Stimulated activated CD4-positive, alpha-beta T cell treated with anti-CD3 and anti-CD28 coated beads, Interleukin-12 subunit alpha, Interleukin-12 subunit beta, amount 100 ng/mL, for 4 hours (primary cell): ENCODE results near the gene ICA1L.

ENCODE experiments used
- DNase-seq: peaks from one replicate; pipeline ENCODE4 v3.0.0-alpha.2; 2020

The ICA1L gene

DNA sequence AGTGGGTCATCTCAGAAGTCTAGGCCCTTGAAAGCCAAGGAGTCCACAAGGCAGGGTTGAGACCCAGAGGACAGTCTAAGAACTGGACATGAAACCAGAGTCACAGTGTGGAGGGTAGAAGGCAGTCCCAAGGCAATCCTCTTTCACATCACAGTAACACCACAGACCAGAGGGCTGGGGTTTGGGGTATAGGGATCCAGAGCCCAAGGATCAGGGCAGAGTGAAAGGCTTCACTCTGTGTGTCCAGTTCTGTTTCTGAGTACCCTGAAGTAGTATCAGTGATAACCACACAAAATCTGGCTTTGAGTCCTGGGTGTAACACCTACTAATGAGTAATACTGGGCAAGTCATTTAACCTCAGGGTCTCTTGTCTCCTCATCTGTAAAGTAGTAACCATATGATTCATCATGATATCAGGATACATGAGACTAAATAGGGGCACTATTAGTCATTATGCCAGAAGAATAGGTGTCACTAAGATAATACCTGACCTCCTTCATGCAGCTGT lies 91.0 kb downstream of the ICA1L start:
- no peak for DNase-seq

DNA sequence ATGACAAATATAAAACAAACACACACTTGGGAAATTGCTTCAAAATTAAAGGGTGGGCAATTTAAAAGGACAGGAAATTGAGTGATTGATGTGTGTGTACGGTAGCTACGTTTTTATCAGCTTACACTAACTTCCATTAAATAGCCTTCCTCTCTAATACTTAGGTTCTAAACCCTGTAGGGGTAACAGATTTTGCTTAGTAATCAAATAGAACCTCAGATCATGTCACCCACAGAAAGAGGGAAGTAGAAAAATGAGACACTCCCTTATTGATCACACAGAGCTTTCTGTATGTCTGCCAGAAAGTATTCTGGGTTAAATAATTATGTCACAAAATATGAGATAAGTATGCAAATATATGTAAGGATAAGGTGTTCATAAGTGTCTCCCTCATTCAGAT lies 93.3 kb downstream of the ICA1L start:
- no peak for DNase-seq

DNA sequence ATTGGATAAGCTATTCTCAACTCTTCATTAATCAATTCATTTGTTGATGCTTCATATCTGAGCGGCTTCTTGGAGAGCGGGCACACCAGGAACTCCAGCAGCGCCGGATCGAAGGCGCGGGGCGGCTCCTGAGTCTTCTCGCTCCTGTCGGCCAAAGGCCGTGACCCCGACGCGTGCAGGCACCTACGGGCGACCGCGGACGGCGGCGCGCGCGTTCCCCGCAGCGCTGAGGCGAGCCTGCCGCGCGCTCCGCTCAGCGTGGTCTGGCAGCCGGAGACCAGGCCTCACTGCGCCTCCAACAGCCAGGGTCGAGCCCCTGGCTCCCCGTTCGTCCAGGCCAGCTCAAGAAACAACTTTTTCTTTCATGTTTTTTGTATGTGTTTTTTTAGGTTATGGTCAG lies 97.5 kb downstream of the ICA1L start:
- DNase-seq, result no peak

DNA sequence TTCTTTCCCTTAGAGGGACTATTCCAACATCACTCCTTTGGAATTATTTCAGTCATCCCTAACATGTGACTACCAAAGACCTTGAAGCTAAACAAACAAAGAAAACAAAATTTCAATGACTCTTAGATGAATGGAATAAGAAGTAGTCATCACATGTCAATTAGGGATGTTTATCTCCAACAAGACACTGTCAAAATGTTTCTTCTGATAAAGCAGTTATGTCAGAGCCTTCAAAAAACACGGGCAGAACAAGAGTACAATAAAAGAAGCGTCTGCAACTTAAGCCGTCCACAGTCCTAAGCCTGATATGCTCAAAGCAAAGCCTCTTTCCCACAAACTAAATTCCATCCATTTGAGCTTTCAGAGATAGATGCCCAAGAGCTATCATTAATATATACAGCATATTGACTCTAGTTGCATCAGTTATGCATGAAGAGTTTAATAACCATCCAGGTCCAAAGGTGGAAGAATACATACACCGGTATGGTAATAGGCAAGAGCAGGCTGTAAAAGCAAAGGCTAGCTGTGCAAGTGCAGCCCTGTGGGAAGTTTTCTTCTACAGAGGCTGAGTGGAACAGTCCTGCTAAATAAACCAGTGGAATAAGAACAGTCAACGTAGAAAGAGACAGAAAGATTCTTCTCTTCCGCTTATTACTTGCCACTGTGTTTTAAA lies 98.1 kb downstream of the ICA1L start:
- DNase-seq, result no peak

DNA sequence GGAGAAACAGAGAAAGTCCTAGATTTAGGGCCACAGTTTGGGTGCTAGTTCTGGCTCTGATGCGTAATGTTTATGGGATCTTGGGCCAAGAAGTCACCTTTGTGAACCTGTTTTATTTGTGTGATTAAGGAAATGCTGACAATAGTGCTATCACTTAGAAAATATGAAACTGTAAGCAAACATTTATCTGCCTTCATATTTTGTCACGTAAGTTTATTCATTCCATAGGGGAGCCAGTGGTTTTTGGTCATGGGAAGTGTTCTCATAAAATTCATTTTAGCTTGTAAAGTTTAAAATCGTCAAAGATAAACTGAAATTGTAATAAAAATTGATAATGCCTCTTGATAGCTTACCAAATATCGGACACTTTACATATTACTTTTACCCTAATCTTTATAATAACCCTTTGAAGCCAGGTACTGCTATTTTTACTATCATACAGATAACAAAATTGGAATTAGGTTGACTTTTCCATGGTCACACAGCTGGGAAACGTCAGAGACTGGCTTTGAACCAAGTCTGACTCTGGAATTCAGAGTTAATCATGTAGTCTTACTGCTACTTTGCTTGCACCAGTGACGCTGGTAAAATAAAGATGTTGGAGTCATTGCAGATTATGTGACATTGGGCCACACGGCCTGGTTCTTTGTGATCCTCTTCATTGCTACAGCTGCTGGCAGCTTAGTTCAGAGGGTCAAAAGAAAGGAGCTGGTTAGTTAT lies 99.7 kb downstream of the ICA1L start:
- no peak for DNase-seq

DNA sequence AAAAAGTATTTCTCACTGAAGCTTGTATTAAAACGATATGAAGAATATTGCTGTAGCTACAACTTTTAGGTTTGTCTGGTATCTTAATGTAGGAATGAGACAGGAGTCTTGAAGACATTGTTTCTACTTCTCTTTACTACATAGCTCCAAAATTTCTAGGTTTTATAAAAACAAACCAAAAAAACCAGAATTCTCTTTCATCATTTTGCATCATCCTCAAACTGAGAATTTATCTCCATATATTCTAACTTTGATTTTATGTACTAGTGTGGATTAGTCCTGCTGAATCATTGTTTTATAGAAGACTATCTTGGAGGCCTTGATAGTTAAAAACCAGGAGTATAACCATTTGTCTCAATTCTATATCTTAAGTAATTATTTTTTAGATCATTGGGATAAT lies 100.2 kb downstream of the ICA1L start:
- no peak for DNase-seq

DNA sequence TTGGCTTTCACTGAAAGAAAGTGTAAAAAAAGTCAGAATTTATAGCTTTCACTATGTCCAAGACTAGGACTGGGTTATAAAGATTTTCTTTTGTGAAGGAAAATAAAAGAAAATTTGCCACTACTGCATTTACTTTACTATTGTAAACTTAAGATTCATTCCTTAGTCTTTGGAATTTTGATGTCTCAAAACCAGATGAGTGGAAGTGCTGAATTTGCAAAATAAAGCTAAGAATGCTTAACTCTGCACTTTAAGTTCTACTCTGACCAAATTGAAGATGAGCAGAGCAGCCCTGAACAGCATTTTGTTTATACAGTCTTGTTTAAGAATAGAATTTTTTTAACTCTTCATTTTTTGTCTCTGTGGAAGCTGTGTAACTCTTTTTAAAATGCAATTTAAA lies 102.4 kb downstream of the ICA1L start:
- no peak for DNase-seq

DNA sequence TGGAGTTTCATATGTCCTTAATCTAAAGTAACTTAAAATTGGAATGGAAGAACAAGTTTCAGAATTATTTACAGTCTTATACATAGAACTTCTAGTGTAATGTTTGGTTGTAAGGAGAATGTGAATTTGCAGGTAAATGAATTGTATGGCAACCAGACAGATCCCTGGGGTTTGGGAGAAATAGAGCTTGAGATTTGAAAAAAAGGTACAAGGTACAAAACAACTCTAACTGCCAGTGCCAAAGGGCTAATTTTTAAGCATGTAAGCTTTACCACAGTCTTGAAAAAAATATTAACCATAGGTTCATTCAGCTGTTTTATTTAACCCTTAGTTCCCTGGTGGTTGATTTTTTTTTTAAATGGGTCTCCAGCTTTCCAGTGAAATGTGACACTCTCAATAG lies 103.3 kb downstream of the ICA1L start:
- no peak for DNase-seq

DNA sequence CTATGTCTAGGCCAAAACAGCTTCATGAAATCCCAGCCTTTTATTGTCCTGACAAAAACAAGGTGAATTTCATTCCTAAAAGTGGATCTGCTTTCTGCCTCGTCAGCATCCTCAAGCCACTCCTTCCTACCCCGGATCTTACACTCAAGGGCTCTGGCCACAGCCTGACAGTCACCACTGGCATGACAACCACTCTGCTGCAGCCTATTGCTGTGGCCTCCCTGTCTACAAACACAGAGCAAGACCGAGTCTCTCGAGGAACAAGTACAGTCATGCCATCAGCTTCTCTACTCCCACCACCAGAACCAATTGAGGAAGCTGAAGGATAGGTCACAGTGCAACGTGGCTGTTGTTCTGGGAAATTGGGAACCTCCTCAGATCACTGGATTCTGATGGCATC lies 106.1 kb downstream of the ICA1L start:
- no peak for DNase-seq

DNA sequence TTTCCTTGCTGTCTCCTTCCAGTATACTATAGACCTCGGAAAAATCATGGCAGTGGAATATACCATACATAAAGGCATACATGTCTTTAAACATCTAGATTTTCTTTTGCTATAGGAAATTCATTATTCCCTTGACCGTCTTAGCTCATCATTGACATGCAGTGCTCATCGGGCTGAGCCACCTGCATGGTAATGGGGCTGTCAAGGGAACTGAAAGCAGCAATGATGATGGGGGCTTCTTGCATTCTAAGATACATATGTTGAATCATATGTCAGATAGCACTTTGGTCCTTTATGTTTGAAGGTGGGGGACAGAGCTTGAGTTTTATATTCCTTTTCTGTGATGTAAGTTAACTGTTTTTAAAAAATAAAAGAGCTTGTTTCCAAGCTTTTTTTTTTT lies 106.6 kb downstream of the ICA1L start:
- no peak for DNase-seq

DNA sequence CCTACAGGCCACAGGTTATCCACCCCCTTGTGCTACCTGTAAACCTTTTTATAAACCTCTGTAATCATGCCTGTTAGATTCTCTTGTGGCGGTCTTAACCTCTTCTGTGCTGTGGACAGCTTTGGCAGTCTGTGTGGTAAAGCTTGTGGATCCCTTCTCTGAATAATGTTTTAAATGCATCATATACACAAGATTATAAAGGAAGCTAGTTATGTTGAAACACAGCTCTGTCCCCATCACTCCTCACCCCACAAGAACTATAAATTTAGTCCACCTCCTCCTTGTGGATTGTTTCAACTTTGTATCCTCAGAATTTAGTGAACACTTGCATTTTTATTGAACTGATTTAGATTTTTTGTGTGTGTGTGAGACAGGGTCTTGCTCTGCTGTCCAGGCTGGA lies 107.7 kb downstream of the ICA1L start:
- DNase-seq, result no peak

DNA sequence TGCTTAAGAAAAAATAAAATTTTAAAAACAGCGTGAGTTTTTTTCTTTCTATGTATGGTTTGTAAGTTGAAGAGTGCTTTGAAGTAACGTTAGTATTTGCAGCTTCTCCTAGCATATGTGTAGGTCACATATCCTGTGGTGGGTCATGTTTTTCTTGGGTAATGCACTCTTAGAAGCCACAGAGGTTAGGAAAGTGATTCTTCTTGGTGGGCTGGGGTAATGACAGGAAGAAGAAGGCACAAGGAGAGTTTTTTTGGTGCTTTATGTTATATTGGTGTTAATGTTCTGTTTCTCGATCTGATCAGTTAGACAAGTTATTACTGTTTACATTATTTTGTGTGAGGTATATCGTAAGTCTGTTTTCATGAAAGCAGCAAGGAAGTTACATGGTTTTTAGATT lies 109.0 kb downstream of the ICA1L start:
- DNase-seq, result no peak

DNA sequence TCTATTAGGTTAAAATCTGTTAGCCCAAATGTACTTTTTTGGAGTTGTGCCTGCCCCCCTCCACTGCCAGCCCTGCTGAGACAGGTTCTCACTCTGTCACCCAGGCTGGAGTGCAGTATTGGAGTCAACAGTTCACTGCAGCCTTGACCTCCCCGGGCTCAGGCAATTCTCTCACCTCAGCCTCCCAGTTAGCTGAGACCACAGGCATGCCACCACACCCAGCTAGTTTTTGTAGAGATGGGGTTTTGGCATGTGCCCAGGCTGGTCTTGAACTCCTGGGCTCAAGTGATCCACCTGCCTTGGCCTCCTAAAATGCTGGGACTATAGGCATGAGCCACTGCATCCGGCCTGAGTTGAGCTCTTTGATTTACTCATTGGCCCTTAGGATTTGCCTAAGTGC lies 110.7 kb downstream of the ICA1L start:
- no peak for DNase-seq

DNA sequence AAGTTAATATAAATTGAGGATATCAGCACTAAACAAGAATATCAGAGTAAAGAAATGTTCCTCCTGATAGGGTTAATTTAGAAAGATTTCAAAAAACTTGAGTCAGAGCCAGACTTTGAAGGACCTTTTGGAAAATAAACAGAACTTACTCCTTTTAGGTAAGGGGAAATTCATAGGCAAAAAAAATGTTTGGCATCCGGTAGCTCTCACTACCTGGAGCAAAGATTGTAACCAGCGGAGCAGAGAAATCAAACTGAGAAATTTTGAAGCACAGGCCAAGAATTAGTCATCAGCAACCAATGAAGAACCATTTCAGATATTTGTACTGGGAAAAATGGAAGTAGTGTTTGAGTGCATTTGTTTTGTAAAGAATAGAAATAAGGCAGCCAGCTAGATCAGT lies 113.0 kb downstream of the ICA1L start:
- no peak for DNase-seq

DNA sequence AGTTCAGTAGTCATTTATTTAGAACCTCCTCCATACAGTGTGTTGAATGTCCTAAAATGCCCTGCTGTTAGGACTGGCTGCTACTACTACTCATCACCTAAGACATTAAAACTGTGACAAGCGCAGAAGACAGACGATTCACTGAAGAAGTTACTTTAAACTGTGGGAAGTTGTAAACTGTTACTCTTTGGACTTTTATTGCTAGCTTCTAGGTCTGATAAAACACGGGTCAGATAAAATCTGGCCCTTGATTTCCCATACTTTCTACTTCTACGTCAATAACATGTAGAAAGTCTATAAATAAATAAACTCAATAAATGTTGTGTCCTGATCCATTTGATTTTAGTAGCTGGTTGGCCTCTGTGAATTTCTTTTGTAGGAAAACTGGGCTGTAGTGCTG lies 113.4 kb downstream of the ICA1L start:
- DNase-seq, result no peak

DNA sequence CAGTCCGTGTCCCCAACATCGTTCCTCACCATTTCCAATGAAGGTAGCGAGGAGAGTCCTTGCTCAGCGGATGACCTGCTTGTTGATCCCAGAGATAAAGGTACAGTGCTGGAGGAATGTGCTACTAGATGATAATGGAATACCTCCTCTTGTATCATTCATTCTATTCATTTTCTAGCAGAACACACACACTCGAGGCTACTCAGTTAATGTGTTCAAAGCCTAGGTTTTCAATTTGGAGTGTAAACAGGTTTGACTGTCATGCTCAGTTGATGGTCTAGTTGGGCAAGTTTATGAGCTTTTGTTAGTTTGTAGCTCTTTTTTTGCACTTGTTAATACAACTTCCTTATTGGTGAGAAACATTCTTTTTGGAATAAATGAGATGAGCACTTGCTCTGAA lies 114.2 kb downstream of the ICA1L start:
- DNase-seq, result no peak

DNA sequence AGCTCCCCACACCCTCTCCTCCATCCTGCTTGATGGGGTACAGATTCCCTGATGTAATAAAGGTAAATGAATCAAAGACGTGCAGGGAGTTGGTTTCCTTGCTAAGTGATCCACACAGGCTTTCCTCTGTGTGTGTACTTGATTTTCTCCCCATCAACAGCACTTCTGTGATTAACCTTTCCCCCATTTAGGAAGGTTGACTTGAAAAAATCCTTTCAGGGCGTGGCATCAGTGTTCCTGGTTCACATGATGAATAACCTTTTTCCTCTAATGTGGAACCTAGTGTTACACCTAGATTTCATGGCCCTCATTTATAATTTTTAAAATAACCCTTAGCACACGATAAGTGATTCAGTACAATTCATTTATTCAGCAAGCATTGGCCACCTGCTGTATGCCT lies 115.0 kb downstream of the ICA1L start:
- no peak for DNase-seq

DNA sequence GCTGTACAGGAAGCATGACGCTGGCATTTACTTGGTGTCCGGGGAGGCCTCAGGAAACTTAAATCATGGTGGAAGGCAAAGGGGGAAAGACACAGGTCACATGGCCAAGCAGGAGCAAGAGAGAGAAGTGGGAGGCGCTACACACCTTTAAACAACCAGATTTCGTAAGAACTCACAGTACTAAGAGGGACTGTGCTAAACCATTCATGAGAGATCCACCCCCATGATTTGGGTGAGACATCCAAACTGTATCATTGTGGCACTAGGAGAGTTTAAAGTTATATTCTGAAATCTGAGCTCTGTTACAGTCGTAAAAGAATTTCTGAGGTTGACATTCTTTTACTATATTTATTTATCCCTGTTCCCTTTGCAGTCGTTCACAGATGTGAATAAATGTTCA lies 116.6 kb downstream of the ICA1L start:
- no peak for DNase-seq

DNA sequence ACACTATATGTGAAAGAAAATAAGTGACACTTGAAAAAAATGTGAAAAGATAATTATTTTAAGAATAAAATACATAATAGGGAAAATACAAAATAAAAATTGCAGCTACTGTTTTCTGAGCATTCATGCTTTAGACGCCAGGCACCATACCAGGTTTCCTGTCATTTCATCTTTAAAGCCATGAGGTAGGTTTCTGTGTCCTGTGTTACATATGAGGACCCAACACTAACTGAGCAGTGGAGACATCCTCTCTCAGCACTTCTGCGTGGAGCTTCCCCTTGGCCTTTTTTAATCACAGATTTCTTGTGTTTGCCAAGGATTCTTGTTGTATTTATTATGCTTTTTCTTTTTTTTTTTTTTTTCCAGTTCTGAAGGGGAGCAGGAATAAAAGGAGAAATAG lies 119.5 kb downstream of the ICA1L start:
- no peak for DNase-seq

DNA sequence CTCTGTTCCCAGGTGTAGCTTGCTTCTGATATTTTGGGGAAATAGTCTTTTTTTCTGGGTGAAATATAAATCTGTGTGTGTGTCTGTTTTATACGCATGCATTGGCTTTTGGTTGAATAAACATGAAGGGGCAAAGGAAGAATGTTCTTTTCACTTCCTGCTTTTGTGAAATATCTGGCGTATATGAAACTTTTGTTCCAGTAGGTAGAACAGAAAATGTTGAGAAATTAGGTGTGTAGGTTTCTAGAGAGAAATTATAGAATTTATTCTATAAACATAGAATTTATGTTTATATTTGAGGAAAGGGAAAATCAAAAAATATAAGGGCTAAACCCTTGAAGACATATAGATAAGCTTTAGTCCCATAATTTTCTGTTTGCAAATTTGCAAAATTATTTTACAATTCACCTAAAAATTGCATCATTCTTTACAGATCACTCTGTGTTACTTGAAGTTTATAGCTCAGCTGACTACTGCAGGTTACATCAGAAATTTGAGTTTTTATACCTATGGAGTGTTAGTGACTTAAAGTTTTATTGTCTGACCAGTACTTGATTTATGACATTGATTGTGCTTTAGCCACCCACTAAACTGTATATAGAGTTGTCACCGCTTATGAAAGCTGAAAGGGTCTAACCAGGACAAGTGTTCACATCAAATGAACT lies 120.7 kb downstream of the ICA1L start:
- DNase-seq, result no peak

DNA sequence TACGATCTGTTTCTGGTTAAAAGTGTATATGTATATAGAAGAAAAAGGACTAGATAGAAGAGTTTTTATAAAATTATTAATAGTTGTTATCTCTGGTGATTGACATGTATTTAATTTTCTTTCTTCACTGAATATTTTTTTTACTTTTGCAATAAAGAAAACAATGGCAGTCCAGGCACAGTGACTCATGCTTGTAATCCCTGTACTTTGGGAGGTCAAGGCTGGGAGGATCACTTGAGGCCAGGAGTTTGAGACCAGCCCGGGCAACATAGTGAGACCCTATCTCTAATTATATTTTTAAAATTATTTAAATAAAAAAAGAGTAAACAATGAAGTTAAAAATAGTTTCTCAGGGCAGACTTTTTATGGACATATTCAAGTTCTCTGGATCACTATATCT lies 122.1 kb downstream of the ICA1L start:
- DNase-seq, result no peak

DNA sequence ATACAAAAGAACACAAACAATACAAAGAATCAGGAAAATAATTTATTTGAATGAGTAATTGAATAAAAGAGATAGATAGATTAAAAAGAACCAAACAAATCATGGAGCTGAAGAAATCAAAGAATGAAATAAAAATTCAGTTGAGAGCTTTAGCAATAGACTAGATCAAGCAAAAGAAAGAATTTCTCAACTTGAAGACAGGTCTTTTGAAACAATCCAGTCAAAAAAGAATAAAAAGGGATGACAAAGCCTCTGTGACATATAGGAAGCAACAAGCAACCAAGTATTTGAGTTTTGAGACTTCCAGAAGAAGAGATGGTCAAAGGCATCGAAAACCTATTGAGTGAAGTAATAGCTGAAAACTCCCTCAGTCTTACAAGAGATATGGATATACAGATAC lies 128.0 kb downstream of the ICA1L start:
- DNase-seq, result no peak

DNA sequence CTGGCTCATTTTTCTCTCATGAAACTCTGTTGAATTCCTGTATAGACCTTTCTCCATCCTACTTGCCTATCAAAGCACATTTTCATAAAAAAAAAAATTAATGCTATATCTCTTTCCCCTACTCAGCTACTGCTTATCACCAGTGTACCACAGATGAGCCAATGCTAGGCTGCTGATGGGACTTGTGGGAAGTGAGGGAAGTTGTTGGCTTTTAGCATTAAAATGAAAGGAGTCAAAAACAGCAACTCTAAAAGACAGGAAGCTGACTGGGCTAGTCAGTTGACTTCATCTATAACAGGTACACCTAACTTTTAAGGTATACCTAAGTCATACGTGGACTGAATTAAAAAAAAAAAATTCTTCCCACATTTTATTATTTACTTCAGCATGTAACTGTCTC lies 134.7 kb downstream of the ICA1L start:
- DNase-seq, result no peak

DNA sequence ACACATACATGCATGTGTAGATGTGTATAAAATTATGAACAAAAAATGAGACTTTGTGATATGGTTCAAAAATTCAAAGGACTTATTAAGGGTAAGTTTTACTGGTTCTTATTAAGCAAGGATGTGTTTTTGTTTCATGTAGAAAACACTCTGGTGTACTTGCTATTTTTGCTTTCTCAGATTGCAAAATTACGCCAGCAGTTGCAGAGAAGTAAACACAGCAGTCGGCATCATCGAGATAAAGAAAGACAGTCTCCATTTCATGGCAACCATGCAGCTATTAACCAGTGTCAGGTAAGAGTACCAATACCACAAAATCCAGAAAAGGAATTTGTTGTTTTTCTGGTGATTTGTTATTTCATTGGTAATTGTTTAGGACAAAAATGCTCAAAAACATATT lies 145.5 kb downstream of the ICA1L start:
- no peak for DNase-seq
